Astrocyte of the cerebellum (primary cell): Measurements from ENCODE around the gene NBEAL2.
A peak's percentile ranks its signal among the peaks of the same experiment; 100 is the strongest.

Experiments
- DNase-seq: peaks from one replicate; pipeline ENCODE4 v3.0.0-alpha.2; 2011; ENCODE audit warnings: low read depth
- H3K4me3 ChIP-seq: 2 replicates; pipeline ENCODE4 v1.5.1; 2011; ENCODE audit warnings: mild to moderate bottlenecking, low read depth, low read length, moderate library complexity
- in situ Hi-C: cut with HindIII; loops from 2 replicates; pipeline ENCODE4 v1.10.0; 2017; ENCODE audit warnings: low sequenced_read_pairs
- TF ChIP-seq, protein P1 (sequence below): IDR thresholded peaks from 2 replicates; pipeline ENCODE4 v1.5.1; 2012; ENCODE audit warnings: low read length, low read depth, moderate library complexity, mild to moderate bottlenecking; ENCODE audit errors: missing control alignments

The NBEAL2 gene

DNA sequence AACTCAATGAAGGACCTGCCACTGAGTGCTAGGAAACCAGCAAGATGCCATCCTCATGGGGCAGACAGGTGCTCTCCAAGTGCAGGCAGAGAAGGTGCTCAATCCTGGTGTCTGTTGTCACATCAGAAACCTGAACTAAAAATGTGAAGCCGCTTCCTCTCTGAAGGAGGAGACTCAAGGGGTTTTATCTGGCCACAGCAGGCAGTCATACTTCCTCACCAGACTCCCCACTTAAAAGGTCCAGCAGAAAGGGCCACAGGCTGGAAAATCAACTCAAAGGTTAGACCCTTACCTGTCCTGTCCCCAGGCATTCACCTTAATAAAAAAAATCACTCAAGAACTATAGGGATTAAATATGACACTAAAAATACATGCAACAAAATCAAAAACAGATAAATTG, 7.7 kb upstream of the NBEAL2 start:
- DNase-seq: no peak
- H3K4me3 ChIP-seq: no peak overlapping the region
- TF ChIP-seq, protein P1, sequence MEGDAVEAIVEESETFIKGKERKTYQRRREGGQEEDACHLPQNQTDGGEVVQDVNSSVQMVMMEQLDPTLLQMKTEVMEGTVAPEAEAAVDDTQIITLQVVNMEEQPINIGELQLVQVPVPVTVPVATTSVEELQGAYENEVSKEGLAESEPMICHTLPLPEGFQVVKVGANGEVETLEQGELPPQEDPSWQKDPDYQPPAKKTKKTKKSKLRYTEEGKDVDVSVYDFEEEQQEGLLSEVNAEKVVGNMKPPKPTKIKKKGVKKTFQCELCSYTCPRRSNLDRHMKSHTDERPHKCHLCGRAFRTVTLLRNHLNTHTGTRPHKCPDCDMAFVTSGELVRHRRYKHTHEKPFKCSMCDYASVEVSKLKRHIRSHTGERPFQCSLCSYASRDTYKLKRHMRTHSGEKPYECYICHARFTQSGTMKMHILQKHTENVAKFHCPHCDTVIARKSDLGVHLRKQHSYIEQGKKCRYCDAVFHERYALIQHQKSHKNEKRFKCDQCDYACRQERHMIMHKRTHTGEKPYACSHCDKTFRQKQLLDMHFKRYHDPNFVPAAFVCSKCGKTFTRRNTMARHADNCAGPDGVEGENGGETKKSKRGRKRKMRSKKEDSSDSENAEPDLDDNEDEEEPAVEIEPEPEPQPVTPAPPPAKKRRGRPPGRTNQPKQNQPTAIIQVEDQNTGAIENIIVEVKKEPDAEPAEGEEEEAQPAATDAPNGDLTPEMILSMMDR: no peak
- in situ Hi-C loops: no loop called here

DNA sequence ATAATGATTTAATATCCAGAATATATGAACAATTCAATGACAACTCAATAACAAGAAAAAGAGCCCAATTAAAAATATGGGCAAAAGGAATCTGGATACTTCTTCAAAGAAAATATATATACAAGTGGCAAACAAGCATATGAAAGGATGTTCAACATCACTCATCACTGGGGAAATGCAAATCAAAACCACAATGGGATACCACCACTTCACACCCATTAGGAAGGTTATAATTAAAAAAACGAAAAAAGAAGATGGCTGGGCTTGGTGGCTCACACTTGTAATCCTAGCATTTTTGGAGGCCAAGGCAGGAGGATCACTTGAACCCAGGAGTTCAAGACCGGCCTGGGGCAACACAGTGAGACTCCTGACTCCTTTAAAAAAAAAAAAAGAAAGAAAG, 7.1 kb upstream of the NBEAL2 start:
- TF ChIP-seq, protein P1: no peak
- no peak for DNase-seq
- no peak overlapping the region for H3K4me3 ChIP-seq
- in situ Hi-C loops: no loop called here

DNA sequence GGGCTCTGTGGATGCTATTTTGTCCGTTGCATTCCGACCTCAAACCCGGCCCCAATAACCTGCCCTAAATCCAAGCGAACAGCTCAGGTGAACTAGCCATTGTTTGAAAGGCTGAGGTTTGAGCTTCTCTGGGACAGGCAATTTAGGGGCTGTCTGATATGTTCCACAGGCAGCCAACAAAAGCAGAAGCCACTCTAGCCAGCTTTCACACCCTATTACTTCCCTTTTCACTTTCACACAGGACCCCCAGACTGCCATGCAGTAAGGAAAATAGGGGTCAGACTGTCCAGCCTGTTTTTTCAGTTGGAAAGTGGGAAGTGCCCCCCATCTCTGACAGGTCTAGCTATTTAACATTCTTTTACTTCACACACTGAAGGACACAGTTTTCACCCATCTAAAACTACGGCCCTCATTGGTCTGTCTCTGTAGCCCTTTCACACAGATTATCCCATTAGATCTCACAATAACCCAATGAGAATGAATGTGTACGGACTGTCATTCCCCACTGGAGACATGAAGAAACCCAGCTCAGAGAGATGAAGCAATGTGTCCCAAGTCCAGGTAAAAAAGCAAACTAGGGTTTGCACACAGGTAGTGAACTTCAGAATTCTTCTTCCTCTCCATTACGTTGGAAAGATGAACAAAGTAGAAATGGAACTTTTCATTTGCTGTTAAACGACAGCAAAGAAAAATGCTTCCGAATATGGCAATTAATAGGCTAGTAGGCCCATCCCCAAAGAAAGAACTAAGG, 4.9 kb upstream of the NBEAL2 start:
- in situ Hi-C loops: no loop called here
- TF ChIP-seq, protein P1: no peak
- DNase-seq: no peak
- no peak overlapping the region for H3K4me3 ChIP-seq

DNA sequence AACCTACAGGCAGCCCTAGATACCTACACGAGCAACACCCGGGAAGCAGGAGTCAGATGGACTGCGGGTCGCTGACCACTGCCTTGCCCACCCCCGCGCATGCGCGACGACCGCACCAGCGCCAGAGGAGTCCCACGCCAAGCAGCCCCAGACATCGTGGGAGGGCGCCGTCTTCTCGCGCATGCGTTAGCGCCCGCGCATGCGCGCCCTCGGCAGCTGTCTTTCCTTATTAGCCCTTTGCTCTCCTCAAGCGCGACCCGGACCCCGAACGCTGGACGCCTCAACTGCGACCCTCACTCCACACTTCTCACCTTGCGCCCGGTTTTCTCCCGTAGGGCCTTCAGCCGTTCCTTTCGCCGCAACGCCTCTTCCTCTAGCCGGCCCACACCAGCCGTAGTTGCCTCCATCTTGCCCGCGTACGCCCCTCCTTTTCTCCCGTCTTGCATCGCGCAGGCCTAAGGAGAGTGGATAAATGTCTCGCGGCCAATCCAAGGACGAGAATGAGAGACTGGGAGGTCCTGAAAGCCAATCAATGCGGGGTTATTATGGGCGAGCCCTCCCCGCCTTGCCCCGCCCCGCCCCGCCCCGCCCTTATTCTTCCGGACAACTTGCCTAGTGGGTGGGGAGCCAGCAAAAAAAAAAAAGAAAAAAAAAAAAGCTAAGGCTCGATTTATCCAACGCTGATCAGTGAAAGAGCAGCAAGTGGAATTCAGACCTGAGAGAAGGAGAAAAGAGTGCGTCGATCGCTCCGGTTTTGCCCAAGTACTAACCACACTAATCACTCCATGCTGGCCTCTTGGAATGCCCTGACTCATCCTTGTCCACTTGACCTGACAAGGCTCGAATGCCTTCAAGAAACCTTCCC, 2.9 kb upstream of the NBEAL2 start, which contains the start of gene CCDC12:
TSS of gene CCDC12 (minus strand) at position 420 of the 865 bp plus-strand sequence. CDS start at position 407, 13 bp downstream.
- in situ Hi-C loops: no loop called here
- peak; percentile 99 for DNase-seq
- TF ChIP-seq, protein P1: no peak
- peak within 1 kb of the TSS; percentile 91 for H3K4me3 ChIP-seq

DNA sequence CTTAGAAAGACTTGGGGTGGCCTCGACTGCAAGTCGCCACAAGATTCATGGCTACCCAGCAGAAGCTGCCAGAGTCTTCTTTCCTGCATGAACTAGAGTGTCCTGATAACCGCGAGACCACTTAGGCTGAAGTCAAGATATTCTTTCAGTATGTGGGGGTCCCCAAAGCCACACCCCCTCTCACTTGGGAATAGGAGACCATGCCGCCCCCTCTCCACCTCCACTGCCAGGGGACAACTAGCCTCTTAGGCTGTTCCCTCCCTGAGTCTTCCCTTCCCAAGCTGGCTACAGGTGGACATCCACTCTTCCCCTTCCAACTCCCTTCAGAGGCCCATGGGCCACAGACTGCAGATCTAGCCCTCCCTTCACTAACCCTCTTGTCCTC, 1.7 kb upstream of the NBEAL2 start:
- TF ChIP-seq, protein P1: no peak
- in situ Hi-C loops: no loop called here
- no peak overlapping the region for H3K4me3 ChIP-seq
- no peak for DNase-seq

DNA sequence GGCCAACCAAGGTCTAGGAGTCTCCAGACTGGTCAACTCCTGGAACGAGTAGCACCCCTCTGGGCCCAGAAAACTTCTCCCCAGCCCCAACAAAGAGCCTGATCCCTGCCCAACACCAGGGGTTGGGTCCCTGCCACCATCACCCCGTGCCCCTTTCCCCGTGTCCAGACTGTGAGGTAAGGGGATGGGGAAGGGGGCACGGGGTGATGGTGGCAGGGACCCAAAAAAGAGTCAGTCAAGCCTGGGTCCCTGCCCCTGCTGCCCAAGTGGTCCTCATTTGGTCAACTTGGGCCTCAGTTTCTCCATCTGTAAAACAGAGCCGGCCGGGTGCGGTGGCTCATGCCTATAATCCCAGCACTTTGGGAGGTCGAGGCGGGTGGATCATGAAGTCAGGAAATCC, 1.1 kb upstream of the NBEAL2 start:
- TF ChIP-seq, protein P1: no peak
- in situ Hi-C loops: no loop called here
- H3K4me3 ChIP-seq: no peak overlapping the region
- DNase-seq: no peak
